GM12874 (cell line): ENCODE results near the gene SPATA25.

ENCODE experiments used
- CTCF ChIP-seq: IDR thresholded peaks from 2 replicates; pipeline ENCODE4 v1.5.1; 2011; ENCODE audit warnings: low read depth, mild to moderate bottlenecking, control low read depth, low read length, moderate library complexity; ENCODE audit not compliant: insufficient read depth

SPATA25 gene

GRCh38 chr20:45887346-45887715 lies at the start of gene SPATA25:
SPATA25 (minus strand) TSS chr20:45887622; CDS start chr20:45887590, 32 bp downstream.
- TF ChIP-seq CTCF, result no peak

DNA sequence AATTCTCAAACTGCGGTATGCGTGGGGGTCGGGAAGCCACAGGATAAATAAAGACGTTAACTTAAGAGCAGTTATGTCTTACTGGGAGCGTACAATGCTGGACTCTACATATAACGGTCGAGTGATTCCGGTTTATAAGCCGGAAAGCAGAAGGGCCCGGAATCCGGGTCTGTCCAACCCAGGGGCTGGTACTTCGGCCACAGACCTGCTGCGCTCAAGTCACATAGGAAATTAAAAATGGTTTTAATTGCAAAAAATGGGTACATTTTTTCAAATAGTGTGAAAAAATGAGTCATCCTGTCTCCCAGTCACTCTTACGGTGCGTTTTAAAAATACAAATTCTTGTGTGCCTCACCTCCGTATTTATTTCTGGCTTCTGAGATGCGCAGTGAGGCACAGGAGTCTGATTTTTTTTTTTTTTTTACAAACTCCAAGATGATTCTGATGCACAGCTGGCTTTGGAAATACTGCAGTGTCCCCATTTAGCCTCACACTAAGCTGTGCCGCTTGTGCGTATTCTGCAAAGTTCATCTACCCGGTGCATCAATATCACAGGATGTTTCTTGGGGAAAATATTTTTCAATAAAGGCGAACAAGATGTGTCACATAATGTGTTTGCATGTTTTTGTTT lies 48.1 kb upstream of the SPATA25 start:
- no peak for TF ChIP-seq CTCF

DNA sequence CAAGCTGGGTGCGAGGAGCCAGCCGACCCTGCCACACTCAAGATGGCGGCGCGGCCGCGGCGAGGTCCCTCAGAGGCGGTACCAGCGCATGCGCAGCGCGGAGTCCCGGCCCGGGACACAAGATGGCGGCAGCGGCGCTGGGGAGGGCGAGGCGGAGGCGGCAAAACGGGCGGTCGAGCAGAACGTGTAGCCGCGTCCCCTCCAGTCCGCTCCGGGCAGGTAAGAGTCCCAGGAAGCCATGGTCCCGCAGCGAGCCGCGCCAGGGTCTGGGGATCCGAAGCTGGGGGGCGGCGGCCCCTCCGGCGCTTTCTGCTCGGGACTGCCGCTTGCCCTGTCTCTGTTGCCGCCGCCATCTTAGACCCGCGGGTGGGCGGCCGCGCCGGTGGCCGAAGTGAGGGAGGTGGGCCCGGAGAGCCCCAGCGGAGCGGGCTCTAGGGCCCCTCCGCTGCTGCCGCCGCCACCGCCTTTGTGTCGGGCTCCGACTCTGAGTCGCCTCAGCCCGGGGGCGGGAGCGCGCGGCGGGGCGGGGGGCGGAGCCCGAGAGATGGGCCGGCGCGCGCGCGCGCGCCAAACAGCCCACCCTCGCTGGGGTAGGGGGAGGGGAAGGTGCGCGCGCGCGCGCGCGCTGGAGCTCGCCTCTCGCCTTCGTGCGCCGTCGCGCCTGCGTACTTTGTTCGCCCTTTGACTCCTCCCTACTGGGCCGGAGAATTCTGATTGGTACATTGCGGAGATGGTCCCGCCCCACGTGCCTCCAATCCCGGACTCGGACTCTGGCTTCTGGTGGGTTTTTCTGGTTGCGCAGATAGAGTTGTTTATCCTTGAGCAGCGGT lies 47.4 kb upstream of the SPATA25 start, which contains the start of gene PCIF1:
Gene PCIF1 (plus strand): TSS at position 98 of the 830 bp plus-strand sequence. CDS start 4,317 bp downstream, outside the sequence.
- TF ChIP-seq CTCF, result no peak

- TF ChIP-seq CTCF, result no peak
These were observed 46.7 kb upstream of the SPATA25 start for GRCh38 chr20:45934046-45934585.

DNA sequence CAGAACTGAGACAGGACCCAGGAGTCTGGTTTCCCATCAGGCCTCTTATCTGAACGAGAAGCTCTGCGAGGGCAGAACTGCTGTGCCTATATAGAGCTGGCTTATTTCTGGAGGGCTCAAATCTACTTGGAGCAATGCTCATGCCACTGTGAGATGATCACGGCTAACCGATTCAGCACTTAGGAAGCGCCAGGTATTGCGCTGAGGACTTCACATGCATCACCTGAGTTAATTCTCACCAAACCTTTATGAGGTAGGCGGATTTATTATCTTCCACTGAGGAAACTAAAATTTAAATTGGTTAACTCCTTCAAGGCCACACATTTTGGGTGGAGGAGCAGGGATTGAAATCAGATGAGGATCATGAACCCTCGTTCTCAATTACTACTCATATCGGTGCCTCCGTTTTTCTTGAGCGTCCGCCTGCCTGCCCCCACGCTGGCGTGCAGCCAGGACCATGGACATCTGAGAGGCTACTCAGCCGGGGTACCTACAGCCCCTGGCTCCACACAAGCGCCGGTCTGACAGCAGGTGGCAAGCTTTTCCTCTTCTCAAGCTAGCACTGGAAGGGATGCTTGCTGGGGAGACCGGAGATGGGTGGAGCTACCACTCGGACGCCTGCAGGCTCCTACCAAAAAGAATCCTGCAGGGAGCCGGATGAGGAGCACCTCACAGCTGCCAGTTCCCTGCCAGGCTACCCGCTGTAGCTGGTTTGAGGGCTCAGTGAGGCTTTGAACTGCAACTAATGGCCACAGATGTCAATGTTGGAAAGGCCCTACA lies 46.0 kb upstream of the SPATA25 start:
- 0 out of 2 replicates have a peak, but pooled peaks have one; percentile 24 for TF ChIP-seq CTCF

DNA sequence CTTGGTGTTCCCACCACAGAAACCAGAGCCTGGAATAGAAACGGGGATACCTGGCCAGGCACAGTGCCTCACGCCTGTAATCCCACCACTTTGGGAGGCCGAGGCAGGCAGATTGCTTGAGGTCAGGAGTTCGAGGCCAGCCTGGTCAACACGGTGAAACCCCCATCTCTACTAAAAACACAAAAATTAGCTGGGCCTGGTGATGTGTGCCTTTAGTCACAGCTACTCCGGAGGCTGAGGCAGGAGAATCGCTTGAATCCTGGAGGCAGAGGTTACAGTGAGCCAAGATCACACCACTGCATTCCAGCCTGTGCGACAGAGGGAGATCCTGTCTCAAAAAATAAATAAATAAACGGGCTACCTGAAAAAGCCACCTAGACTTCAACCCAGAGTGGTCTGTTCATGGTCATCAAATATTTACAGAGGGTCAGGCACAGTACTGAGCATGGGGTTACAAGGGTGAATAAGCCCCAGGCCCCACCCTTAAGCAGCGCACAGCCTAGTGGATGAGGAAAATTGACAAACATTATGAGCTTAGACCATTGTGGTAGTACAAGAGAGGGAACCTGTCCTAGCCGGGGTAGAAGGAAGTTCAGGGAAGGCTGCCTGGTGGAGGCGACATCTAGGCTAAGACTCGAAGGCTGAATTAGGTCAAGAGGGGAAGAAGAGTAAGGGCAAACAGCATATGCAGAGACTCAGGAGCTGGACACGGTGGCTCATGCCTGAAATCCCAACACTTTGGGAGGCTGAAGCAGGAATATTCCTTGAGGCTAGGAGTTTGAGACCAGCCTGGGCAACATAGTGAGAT lies 39.9 kb upstream of the SPATA25 start:
- TF ChIP-seq CTCF, result no peak
